ENCODE data around the gene CDKN2AIPNL. TPM values are rescaled to one million over a fixed set of nuclear protein-coding genes. Genes with fewer than 3 reads are reported as not detected.

CDKN2AIPNL gene
- total RNA-seq, 1 donor, result 17.4 TPM

GRCh38 chr5:134437847-134438581 is 26.3 kb upstream of the CDKN2AIPNL start:
- Histone ChIP-seq H3K79me2 (ENCODE audit: insufficient read depth, low read length) (no peaks in the 10 kb centered on the region), H3K4me3 (ENCODE audit: insufficient read depth, low read length) (no peak overlapping the region), H3K9me3 (ENCODE audit: low read depth, low read length) (no peaks in the 10 kb centered on the region), H4K20me1 (ENCODE audit: insufficient read depth, low read length) (no peaks in the 10 kb centered on the region), H3K27me3 (ENCODE audit: insufficient read depth, low read length) (no peaks in the 10 kb centered on the region), H3K27ac (ENCODE audit: low read depth, low read length) (peak overlapping the region; percentile 99), H3K36me3 (ENCODE audit: insufficient read depth, low read length) (no peaks in the 10 kb centered on the region), H3K4me1 (ENCODE audit: insufficient read depth, low read length) (peaks cover 51% of the 10 kb centered on the region), H2AFZ (ENCODE audit: low read length) (no peak overlapping the region), H3K4me2 (ENCODE audit: insufficient read depth, low read length) (peak overlapping the region; percentile 79)
- no peak for TF ChIP-seq CTCF (IDR thresholded peaks at IDR 0.05; ENCODE audit: extremely low read depth, low read depth, low read length)
- no peak for DNase-seq (ENCODE audit: insufficient read length, low spot score, missing footprints)

- Histone ChIP-seq H3K36me3 (ENCODE audit: insufficient read depth, low read length) (no peaks in the 10 kb centered on the region), H3K27me3 (ENCODE audit: insufficient read depth, low read length) (no peaks in the 10 kb centered on the region), H3K4me2 (ENCODE audit: insufficient read depth, low read length) (peak overlapping the region; percentile 79), H3K27ac (ENCODE audit: low read depth, low read length) (peak overlapping the region; percentile 99), H3K79me2 (ENCODE audit: insufficient read depth, low read length) (no peaks in the 10 kb centered on the region), H3K4me3 (ENCODE audit: insufficient read depth, low read length) (peak overlapping the region; percentile 49), H3K4me1 (ENCODE audit: insufficient read depth, low read length) (peaks cover 54% of the 10 kb centered on the region), H3K9me3 (ENCODE audit: low read depth, low read length) (no peaks in the 10 kb centered on the region), H2AFZ (ENCODE audit: low read length) (no peak overlapping the region), H4K20me1 (ENCODE audit: insufficient read depth, low read length) (no peaks in the 10 kb centered on the region)
- DNase-seq (ENCODE audit: insufficient read length, low spot score, missing footprints), result no peak
- no peak for TF ChIP-seq CTCF (IDR thresholded peaks at IDR 0.05; ENCODE audit: extremely low read depth, low read depth, low read length)
Observed at GRCh38 chr5:134437340-134437846, 25.7 kb upstream of the CDKN2AIPNL start.

- no peaks in the 10 kb centered on the region for H4K20me1 ChIP-seq (ENCODE audit: insufficient read depth, low read length)
- H2AFZ ChIP-seq (ENCODE audit: low read length), result peak overlapping the region; percentile 85
- peaks cover 54% of the 10 kb centered on the region for H3K4me1 ChIP-seq (ENCODE audit: insufficient read depth, low read length)
- H3K4me2 ChIP-seq (ENCODE audit: insufficient read depth, low read length), result peak overlapping the region; percentile 73
- no peaks in the 10 kb centered on the region for H3K27me3 ChIP-seq (ENCODE audit: insufficient read depth, low read length)
- H3K79me2 ChIP-seq (ENCODE audit: insufficient read depth, low read length), result no peaks in the 10 kb centered on the region
- H3K27ac ChIP-seq (ENCODE audit: low read depth, low read length), result peak overlapping the region; percentile 99
- peak overlapping the region; percentile 49 for H3K4me3 ChIP-seq (ENCODE audit: insufficient read depth, low read length)
- H3K36me3 ChIP-seq (ENCODE audit: insufficient read depth, low read length), result no peaks in the 10 kb centered on the region
- TF ChIP-seq CTCF (IDR thresholded peaks at IDR 0.05; ENCODE audit: extremely low read depth, low read depth, low read length), result no peak
- H3K9me3 ChIP-seq (ENCODE audit: low read depth, low read length), result no peaks in the 10 kb centered on the region
- DNase-seq (ENCODE audit: insufficient read length, low spot score, missing footprints), result no peak
Observed at GRCh38 chr5:134436523-134437339, 25.1 kb upstream of the CDKN2AIPNL start.

GRCh38 chr5:134435560-134435959 is 23.9 kb upstream of the CDKN2AIPNL start:
- no peaks in the 10 kb centered on the region for H3K9me3 ChIP-seq (ENCODE audit: low read depth, low read length)
- no peak for TF ChIP-seq CTCF (IDR thresholded peaks at IDR 0.05; ENCODE audit: extremely low read depth, low read depth, low read length)
- no peak overlapping the region for H2AFZ ChIP-seq (ENCODE audit: low read length)
- H3K27me3 ChIP-seq (ENCODE audit: insufficient read depth, low read length), result no peaks in the 10 kb centered on the region
- H3K4me2 ChIP-seq (ENCODE audit: insufficient read depth, low read length), result peak overlapping the region; percentile 17
- DNase-seq (ENCODE audit: insufficient read length, low spot score, missing footprints), result no peak
- no peaks in the 10 kb centered on the region for H4K20me1 ChIP-seq (ENCODE audit: insufficient read depth, low read length)
- peaks cover 54% of the 10 kb centered on the region for H3K4me1 ChIP-seq (ENCODE audit: insufficient read depth, low read length)
- H3K27ac ChIP-seq (ENCODE audit: low read depth, low read length), result peak overlapping the region; percentile 99
- H3K79me2 ChIP-seq (ENCODE audit: insufficient read depth, low read length), result no peaks in the 10 kb centered on the region
- no peaks in the 10 kb centered on the region for H3K36me3 ChIP-seq (ENCODE audit: insufficient read depth, low read length)
- H3K4me3 ChIP-seq (ENCODE audit: insufficient read depth, low read length), result no peak overlapping the region

All from osteoblast (primary cell).